GM19463 (cell line): Measurements from ENCODE around the gene VPS52.
A peak's percentile ranks its signal among the peaks of the same experiment; 100 is the strongest.

Experiments used
- ATAC-seq: cut with Tn5 transposase; IDR thresholded peaks from one replicate; pipeline ENCODE4 v1.9.1; 2021; ENCODE audit warnings: mild to moderate bottlenecking, moderate library complexity; ENCODE audit not compliant: unreplicated experiment

The VPS52 gene, protein sequence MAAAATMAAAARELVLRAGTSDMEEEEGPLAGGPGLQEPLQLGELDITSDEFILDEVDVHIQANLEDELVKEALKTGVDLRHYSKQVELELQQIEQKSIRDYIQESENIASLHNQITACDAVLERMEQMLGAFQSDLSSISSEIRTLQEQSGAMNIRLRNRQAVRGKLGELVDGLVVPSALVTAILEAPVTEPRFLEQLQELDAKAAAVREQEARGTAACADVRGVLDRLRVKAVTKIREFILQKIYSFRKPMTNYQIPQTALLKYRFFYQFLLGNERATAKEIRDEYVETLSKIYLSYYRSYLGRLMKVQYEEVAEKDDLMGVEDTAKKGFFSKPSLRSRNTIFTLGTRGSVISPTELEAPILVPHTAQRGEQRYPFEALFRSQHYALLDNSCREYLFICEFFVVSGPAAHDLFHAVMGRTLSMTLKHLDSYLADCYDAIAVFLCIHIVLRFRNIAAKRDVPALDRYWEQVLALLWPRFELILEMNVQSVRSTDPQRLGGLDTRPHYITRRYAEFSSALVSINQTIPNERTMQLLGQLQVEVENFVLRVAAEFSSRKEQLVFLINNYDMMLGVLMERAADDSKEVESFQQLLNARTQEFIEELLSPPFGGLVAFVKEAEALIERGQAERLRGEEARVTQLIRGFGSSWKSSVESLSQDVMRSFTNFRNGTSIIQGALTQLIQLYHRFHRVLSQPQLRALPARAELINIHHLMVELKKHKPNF

DNA sequence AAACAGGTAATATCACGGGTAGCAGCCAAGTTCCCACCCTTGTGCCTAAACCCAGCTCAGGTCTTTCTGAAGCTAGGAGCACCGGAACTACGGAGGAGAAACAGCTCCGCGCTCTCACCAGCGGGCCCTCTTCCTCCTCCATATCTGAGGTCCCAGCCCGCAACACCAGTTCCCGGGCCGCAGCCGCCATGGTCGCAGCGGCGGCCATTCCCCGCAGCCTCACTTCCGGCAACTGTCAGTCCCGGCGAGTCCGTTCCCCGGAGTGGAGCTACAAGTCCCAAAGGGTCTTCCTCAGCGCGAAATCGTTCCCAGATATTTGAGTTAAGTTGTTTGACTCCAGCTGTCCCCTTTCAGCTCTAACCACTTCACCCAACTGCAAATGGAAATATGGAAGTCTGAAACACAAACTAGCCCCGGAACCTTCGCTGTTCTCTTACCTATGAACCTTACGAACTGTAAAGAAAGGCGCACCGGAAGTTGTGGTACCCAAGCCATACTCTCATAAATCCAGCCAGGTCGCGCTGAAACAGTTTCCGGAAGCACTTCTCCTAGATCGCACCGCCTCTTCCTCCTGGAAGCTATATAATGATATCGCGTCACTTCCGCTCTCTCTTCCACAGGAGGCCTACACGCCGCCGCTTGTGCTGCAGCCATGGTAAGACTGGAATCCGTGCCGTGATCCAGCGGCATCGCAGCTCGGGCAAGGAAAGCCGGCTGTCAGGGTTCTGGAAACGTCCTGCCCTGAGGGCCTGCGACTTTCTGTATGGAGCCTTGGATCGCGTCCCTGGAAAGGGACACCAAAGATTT is at the start of gene VPS52, which contains the start of gene RPS18:
Gene VPS52 (minus strand): TSS at position 409 of the 807 bp plus-strand sequence. CDS start 201 bp downstream, at position 208.
Gene RPS18 (plus strand): TSS at position 608 of the 807 bp plus-strand sequence. CDS start 45 bp downstream, at position 653.
- ATAC-seq = peak; percentile 87

DNA sequence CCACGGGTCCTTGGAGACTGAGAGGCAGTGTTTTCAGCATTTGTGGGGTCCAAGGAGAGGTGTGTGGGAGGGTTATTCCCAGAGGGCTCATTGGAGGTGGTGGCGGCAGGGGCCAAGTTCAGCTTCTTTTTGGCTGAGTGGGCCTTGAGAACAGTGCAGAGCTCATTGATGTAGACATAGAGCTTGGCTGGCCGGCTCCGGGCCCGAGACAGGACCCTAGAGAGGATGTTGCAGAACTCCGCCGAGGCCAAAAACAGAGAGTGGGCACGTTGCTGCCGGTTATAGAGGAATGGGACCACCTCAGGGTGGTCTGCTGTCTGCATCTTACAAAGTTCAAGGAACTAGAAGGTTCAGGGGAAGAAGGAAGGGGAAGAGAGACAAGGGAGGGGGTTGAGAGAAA is 49.6 kb upstream of the VPS52 start:
- no peak for ATAC-seq

DNA sequence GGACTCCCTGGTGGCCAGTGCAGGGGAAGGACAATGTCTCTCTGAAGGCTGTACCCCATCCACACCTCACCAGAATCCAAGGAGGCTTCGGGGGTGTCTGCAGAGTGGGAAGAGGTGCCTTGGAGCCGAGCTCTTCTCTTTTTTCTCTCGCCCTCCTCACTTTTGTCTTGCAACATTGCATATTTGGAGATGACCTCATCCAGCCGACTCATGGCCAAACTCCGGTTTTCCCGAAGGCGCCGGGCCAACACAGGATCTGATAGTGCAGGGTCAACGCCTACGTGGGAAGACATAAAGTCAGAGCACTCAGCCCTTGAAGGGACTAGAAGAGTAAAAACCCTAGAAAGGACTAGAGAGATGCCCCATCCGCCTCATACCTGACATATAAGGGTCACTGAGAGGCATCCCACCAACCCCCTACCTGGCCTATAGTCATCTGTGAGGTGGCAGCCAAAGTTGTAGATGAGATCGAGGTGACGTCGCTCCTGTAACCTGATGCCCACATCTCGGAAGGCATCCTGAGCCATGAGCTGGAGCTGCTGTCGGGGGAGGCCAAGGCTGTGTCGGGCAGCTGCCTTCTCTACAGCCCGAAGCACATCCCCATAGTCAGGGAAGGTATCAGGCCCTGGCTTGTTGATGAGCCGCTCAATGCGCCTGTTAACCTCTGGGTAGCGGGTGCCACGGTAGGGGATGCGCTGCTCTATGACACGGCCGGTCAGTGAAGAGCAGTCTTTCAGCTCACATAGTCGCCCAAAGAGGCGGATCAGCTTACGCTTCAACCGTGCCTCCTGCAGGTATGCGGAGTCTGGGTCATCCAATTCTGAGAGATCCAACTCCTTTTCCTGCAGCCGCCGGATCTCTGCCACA is 48.9 kb upstream of the VPS52 start:
- ATAC-seq = no peak

DNA sequence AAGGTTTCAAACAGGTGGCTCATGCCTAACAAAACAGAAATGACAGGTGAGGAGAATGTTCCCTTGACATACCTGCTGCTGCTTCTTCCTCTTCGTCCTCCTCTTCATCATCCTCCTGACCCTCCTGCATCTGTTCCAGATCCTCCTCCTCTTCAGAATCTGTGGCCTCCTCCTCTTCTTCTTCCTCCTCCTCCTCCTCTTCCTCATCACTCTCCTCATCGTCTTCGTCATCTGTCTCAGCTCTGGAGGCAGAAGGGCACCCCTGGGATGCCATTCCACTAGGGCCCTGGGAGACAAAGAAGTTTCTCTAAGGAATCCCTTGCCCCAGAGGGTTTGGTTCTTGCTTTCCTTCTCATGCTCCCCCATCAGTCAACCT is 48.3 kb upstream of the VPS52 start:
- ATAC-seq = no peak

DNA sequence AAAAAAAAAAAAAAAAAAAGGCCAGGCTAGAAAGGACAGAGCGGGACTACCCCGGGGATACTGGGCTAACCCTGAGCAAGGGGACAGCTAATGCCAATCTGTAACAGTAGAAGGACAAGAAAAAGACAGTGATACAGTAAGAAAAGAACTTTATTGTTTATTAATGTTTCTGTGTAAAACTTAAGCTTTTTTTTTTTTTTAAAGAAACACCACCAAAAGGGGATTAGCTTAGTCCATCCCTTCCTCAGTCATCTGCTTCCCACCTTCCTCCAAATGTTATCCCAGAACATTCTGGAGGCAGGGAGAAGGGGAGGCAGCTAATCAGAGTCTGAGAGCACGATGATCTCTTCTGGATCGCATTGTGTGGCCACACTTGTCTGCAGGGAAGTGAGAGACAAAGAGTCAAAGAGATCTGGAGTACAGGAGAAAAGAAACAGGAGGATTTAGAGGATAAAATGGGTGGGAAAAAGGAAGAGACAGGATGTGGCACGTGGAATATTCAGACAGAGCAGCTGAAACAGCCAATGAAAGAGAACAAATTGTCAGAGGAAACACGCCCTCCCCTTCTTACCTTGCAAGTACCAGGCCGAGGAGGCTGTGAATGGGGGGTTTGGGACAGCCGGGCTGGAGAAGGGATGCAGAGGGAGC is 46.9 kb upstream of the VPS52 start:
- no peak for ATAC-seq

DNA sequence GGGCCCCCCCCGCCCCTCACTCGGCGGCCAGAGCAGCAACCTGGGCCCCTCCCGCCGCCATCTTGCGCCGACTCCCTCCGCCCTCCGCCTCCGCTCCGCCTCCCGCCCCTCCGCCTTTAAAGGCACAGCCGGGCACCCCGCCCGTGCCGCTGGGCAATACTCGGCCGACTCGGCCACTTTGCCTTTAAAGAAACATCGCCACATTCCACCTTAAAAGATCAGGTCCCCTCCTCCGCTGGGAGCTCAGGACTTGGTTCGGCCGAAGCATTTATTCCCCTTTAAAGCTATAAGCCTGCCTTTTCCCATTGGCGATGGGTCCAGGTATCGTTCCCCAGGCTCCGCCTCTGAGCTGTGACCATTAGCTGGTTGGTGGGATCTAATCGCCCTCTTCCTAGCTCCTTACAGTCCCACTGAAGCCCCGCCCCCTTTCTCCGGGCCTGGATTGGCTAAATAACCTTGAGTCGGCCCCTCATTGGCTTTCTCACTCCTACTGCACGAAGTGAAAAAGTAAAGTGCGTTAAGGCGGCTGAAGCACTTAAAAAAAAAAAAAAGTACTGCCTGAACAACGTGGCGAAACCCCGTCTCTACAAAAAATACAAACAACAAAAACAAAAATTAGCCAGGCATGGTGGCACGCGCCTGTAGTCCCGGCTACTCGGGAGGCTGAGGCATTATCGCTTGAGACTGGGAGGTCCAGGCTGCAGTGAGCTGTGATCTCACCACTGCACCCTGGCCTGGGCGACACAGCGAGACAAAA is 46.2 kb upstream of the VPS52 start, which contains the start of gene ZBTB22:
Gene ZBTB22 (minus strand): TSS at position 76 of the 757 bp plus-strand sequence. CDS start 828 bp downstream, outside the sequence.
- ATAC-seq = peak; percentile 48

DNA sequence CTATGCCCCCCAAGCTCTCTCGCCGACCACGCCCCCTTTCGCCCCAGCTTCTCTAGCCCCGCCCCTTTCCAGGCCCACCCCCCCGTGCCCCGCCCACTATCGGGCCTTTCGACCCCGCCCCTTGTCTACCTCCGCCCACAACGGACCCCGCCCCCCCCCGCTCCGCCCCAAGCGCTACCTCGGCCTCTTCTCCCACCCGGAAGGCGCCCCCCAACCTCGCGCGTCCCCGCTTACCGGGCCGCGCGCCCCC is 45.7 kb upstream of the VPS52 start:
- ATAC-seq = no peak

DNA sequence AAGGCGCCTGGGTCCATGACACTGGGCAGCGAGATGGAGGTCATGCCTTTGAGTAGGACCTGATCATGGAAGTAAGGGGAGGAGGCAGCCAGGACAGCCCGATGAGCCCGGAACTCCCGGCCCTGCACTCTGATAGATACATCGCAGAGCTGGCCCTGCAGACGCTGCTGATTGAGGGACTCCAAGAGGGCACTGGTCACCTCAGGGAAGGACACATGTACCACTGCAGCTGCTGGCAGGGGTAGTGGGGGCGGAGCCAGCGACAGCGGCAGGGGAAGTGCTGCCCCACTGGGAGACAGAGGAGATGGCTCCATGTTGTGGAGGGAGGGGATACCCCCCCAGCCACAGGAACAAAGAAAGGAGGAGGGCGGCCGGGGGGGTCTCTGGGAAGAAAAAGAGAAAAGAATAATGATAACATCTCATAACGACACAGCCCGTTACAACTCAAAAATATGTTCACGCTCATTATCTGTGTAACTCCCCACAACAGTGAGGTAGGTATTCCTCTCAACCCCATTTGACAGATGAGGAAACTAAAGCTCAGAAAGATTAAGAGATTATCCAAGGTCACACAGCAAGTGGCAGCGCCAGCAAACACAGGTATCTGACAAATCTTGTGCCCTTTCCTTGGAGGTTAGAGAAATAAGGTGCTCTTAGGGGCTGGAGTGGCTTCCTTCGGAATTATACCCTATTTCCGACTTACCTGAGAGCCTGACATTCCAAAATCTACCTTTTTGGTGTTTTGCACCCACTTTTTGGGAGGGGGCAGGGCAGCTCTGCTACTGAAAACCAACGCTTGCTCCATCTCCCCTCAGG is 45.1 kb upstream of the VPS52 start:
- no peak for ATAC-seq

DNA sequence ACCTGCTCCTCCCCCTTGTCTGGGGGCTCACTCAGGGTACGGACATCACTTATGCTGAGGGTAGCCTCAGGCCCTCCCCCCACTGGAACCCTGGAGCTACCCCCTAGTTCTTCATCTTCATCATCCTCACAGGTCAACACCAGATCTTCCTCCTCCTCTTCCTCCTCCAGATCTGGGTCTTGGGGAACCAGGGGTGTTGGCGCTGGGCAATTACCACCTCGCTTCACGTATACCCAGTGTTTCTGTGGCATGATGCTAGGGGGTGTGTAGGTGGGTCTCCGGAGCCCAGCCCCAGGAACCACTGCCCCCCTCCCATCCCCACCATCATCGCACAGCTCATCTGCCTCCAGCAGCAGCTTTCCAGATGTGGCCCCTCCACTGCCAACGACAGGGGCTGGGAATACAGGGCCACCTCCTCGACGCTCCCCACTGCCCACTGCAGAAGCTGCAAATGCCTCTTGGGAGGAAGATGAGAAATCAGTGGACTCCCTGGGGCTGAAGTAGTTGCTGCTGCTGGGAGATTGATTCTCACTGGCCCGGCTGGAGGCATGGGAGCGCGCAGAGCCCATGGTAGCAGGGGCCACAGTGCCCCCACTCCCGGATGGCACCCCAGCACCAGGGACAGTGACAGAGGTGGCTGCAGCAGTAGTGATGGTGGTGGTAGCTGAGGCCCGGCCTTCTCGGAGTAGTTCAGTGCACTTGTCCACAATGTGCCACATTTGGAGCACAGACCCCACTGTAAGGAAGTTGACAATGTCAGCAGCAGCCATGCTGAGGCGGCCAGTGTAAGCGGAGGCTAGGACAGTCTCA is 44.3 kb upstream of the VPS52 start:
- ATAC-seq = no peak

DNA sequence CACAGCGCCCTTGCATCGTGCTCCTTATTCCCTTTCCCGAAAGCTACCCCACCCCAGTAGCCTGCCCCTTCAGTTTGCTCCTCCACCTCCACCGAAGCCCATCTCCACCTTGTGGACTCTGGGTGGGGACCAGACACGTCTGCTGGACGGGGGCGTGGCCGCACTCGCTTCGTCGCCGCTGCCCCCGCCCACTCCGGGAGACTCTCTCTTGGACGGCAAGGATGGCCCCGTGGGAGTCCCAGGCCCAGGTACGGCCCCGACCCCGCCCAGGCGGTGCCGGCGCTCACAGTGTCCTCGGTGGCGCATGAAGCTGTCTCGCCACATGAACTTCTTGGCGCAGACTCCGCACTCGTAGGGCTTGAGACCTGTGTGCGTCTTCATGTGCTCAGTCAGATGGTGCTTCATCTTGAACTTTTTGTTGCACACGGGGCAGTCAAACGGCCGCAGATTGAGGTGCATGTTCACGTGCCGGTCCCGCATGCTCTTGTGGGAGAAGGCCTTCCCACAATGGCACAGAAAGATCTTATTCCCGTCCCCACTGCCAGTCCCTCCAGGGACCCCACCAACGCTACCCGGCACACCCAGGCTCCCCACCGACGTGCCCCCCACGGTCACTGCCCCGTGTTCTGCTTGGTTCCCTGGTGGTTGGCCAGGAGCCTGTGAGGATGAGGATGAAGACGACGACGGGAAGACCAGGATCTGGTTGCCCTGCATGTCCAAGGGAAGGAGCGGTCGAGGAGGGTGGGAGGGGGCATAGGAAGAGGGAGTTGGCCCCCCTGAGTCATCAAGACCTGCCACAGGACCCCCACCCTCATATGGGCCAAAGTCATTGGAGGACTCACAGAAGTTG is 43.5 kb upstream of the VPS52 start:
- ATAC-seq = no peak

DNA sequence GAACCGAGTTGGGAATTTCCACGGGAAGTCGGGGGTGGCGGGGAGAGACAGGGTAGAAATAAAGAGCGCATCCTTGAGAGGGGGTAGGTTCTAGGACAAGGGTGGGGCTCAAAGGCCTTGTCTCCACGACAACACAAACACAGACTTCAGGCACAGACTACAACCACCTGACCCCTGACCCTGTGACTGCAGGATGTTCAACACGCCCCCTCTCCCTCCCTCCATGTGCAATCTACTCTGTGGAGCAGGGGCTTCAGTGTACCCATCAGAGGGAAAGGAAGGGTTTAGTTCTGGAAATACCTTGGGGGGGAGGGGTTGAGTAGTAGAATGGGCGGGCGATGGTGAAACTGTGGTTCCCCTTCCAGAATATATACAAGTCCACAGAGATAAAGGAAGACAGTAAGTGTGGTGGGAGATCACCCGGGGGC is 42.9 kb upstream of the VPS52 start:
- ATAC-seq = no peak

DNA sequence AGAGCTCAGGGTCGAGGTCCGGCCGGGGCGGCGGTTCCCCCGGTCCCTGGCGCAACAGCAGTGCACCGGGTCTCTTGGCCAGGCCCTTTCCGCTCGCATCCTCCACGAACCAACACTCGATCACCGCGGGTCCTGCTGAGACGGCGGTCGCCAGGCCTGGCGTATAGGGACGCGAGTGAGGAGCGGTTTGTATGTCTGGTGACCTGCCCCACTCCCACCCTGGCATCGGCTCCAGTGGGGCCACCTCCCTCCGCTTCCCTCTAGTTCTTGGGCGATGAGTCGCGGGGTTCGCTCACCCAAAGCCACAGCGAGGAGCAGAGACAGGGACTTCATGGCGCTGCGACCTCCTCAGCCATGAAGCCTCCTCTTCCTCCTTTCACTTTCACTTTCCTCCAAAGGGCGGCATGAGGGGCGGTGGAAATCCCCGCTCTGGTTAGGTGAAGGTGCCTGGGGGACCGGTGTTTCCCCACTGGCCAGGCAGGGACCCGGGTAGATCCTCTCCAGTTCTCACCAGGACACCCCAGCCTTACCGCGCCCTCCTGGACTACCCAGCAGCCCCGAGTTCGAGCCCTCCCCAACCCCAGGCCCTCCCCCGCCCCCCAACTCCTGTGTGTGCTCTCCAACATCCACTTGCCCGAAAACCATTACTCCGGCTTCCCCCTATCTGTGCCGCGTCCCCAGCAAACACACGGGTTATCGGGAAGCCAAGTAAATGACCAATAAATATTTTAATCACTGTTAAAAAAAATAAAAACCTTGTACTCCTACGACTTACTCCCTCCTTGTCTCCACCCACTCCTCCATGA is 42.2 kb upstream of the VPS52 start, which contains the start of gene TAPBP:
Gene TAPBP (minus strand): TSS at position 370 of the 806 bp plus-strand sequence. CDS start 37 bp downstream, at position 333.
- ATAC-seq = peak; percentile 41

DNA sequence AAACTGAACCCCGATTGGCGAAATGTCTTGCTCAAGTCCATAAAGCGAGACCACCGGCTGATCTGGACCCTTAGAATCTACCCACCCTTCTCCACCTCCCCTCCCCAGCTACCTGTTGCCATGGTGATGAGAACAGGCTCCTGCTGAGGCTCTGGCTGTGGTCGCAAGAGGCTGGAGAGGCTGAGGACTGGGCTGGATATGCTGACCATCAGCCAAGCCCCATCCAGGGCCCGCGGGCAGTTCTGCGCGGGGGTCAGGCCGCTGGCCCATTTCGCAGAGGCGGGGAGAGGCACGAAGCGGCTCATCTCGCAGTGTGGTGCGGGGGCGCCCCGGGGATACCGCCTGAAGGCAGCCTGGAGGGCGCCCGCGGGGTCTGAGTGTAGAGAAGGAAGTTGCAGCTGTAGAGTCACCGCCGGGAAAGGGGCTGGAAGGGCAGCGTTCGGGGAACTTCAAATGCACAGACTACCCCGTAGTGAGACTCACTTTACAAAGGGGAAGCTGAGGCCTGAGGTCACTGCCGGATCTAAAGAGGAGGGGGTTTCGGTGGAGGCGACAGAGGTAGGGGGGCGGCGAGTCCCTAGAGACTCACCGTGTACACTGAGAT is 41.5 kb upstream of the VPS52 start:
- ATAC-seq = no peak

DNA sequence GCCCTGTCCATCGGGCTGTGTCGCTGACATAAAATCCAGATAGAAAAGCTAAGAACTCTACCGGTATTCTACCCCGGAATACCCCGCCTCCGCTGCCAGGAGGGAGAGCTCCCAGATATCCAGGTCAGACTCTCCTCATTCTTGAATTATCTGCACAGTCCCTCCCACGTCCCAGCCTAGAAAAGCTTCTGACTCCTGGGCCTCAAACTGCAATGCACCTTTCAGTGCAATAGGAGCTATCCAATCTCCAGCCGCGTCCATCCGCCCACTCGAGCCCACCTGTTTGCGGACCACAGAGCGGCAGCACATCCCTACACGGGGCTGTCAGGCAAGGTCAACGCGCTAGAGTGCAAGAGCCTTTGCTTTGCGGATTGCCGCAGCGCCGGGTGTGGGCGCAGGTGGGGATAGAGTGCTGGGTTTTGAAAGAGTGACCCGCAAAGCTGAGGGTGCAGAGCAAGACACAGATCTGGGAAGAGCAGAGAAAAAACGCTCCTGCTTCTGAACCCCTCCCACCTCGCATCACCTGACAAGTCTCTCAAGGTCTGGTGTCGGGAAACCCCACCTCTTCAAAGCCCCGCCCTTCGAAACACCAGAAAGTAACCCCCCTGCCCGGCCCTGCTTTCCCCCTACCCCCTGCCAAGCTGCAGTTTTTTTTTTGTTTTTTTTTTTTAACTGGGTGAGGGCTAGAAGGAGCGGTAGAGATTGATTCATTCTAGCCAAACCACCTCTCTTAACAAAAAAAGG is 40.9 kb upstream of the VPS52 start:
- peak; percentile 29 for ATAC-seq

DNA sequence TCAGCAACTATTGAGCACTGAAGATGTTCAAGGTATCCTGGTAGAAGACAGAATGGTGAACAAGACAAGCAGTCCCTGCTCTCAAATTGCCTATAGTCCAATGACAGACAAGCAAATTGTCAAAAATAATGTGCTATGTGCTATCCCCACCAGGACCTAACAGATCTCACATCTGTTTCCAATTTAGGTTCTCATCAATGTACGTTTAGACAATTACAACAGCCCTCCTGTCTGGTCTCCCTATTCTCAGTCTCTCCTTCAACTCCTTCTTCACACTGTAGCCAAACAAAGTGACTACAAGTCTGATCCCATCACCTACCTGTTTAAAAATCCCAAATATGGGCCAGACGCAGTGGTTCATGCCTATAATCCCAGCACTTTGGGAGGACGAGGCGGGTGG is 34.7 kb upstream of the VPS52 start:
- ATAC-seq = no peak
